ENCODE results near the gene OTOR.

OTOR gene

DNA sequence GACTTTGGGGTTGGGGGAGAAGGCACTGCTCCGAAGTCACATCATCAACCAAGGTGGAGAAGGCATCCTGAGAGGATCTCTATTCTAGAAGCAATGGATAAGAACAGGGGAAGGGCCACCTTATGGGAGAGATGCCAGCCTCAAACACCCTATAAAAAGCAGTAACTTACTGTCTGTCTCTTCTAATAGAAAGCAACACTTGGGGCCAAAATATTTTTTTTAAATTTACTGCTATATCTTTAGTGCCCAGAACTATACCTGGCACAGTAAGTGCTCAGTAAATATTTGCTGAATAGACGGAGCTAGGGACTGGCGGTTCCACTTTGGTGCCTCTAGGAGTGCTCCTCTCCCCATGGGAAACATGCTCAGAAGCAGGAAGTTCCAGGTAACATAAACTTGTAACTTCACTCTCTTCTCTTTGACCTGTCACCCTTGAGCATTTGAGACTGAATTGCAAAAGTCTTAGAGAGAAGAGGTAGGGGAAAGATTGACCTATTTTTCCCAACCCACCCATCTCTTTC, 807 bp upstream of the OTOR start:
- in situ Hi-C loops (cut with MboI; ENCODE audit: low sequenced_read_pairs): no loop called here

DNA sequence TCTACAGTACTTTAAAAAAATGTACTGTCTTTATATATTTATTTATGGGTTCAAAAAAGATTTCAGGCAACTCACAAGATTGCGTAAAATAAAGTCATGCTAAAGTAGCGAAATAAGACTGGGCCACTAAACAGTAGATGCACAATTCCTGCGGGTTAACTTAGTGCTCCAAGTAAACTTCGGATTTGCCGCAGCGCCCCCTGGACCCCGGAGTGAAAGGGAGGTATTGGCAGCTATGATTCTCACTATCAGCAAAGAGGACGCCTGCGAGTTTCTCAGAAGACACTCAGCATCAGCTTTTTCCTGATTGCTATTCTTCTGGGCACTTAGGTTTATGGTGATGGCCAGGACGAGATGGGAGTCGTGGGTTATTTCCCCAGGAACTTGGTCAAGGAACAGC, 1.4 kb downstream of the OTOR start:
- in situ Hi-C loops (cut with MboI; ENCODE audit: low sequenced_read_pairs): no loop called here

GRCh38 chr20:16752082-16752481, 3.9 kb downstream of the OTOR start:
- in situ Hi-C loops (cut with MboI; ENCODE audit: low sequenced_read_pairs): no loop called here

- in situ Hi-C loops (cut with MboI; ENCODE audit: low sequenced_read_pairs): no loop called here
Observed at GRCh38 chr20:16752901-16753300, 4.7 kb downstream of the OTOR start.

DNA sequence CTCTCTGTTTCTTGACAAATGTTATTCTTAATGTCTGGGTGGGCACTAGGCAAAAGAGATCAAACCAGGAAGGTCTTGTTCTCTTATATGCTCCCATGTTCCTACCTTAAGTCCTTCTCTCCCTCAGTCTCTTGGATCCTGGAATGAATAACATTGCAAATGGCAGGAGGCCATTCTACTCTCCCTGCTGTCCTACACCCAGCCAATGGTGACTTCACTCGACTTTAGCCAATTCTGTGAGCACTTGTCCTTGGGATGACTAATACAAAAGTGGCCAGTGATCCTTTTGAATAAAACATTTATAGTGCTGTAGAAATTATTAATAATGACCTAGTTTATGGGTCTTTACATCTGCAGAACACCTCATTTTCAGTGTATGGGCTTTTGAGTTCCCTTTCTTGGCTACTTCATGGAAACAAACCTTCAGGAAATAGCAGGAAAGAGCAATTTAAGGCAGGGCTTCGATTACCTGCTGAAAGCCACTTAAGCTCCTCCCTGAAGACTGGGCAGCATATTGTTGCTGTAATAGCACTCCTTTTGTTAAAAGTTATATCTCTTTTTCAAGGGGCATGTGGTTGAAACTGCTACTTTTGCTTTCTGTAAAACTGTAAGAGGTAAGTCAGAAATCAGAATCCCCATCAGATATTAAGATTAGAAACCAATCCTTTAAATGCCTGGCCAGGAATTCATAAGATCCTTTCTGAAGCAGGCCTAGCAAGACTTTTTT, 10.5 kb downstream of the OTOR start:
- in situ Hi-C loops (cut with MboI; ENCODE audit: low sequenced_read_pairs): no loop called here

DNA sequence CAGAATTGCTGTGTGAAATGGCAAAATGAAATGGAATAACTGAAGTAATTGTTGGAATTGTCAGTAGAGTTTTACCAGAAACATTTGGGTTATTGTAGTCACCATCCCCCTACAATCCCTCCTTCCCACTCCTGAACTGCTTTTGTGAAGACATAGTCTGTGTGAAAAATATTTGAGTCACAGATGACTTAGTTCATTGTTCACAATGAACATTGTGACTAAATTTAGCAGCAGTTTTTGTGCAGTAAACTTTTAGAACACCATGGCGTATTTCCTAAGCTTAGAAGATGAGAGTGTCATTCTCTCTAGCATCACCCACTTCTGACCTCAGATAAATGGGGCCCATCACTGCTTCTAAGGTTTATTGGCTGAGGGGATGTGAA, 11.0 kb downstream of the OTOR start:
- in situ Hi-C loops (cut with MboI; ENCODE audit: low sequenced_read_pairs): no loop called here

GRCh38 chr20:16760431-16761304, 12.5 kb downstream of the OTOR start:
- in situ Hi-C loops (cut with MboI; ENCODE audit: low sequenced_read_pairs): no loop called here

- in situ Hi-C loops (cut with MboI; ENCODE audit: low sequenced_read_pairs): no loop called here
Observed at GRCh38 chr20:16761305-16761829, 13.2 kb downstream of the OTOR start.

DNA sequence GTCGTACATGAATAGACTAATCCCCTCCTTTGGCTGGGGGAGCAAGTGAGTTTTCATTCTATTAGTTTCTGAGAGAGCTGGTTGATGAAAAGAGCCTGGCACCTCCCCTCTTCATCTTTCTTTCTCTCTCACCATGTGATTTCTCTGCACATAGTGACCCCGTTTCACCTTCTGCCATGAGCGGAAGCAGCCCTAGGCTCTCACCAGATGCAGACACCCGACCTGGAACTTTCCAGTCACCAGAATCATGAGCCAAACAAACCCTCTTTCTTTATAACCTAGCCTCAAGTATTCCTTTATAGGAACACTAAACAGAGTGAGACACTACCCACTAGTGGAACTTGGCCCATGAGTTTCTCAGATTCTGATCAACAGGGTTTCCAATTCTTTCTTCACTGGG, 16.4 kb downstream of the OTOR start:
- in situ Hi-C loops (cut with MboI; ENCODE audit: low sequenced_read_pairs): no loop called here

DNA sequence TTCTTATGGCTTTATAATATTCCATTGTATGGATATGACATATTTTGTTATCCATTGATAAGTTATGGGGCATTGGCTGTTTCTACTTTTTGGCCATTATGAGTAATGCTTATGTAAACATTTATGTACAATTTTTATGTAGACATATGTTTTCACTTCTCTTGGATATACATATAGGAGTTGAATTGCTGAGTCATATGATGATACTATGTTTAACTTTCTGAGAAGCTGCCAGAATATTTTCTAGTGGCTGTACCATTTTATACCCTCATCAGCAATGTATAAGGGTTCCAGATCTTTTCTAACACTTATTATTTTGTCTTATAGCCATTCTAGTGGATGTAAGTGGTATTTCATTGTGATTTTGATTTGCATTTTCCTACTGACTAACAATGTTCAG, 23.1 kb downstream of the OTOR start:
- in situ Hi-C loops (cut with MboI; ENCODE audit: low sequenced_read_pairs): no loop called here

GRCh38 chr20:16775961-16776360, 27.8 kb downstream of the OTOR start:
- in situ Hi-C loops (cut with MboI; ENCODE audit: low sequenced_read_pairs): no loop called here

DNA sequence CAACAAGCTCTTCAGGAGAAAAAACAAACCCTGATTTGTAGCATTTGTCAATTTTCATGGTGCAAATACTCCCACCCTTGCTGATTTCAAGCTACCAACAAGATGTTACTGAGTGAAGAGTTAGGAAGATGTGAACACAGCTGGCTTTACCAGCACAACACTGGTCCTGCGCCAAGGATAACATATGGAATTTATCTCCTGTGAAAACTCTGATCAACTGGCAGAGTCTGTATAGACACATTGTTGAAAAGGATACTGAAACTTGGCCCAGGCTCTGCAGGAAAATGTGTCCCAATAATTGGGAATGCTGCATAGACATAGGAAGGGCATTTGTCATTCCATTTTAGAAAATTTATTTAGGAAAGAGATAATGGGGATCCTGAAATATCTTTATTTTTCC, 29.0 kb downstream of the OTOR start:
- in situ Hi-C loops (cut with MboI; ENCODE audit: low sequenced_read_pairs): no loop called here

DNA sequence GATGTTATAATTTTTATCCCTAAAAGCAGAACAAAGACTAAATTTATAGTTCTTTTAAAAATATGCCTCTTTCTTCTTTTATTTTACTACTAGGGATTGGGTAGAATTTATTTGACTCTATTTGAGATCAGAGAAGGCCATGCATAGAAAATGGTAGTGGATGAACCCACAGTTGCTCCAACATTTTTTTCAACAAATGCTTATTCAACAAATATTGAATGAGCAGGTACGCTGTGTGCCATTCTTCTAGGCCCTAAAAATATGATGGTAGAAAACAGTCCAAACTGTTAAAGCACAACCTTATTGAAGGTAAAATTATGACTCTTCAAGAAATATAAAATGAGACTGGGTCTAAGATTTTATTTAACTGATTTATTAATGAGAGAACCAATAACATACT, 30.0 kb downstream of the OTOR start:
- in situ Hi-C loops (cut with MboI; ENCODE audit: low sequenced_read_pairs): no loop called here

DNA sequence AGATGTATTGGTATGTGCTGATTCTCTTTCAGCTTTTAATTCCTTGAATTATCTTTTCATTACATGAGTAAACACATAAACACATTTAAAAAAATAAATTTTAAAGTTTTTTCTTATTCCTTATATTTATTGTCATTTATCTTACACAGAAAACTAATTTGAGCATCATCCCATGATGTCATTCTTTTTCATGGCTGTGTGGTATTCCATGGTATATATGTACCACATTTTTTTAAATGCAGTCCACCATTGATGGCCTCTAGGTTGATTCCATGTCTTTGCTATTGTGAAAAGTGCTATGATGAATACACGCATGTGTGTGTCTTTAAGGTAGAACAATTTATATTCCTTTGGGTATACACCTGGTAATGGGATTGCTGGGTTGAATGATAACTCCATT, 33.3 kb downstream of the OTOR start:
- in situ Hi-C loops (cut with MboI; ENCODE audit: low sequenced_read_pairs): no loop called here

GRCh38 chr20:16785226-16785625, 37.1 kb downstream of the OTOR start:
- in situ Hi-C loops (cut with MboI; ENCODE audit: low sequenced_read_pairs): no loop called here

All from hTERT RPE-1 (cell line).